IMR-90 (cell line): Measurements from ENCODE around the gene ENTREP3. TPM values are rescaled to one million over a fixed set of nuclear protein-coding genes. Genes with fewer than 3 reads are reported as not detected.
A peak's percentile ranks its signal among the peaks of the same experiment; 100 is the strongest.

Experiments
- ATAC-seq: fragments of 200-7000 bp; cut with Tn5 transposase; 2 replicates; pipeline ENCODE4 v1.9.1; 2020; ENCODE audit warnings: low read depth, mild to moderate bottlenecking, moderate library complexity
- BruUV-seq: library from RNA; stranded (reverse); fragments of 400-500 nt; replicated peaks from 2 replicates; lab custom pipeline; 2021; lab: Mats Ljungman, UMichigan
- CTCF ChIA-PET: fragments of 300-600 bp; formaldehyde crosslinking; extraction: SDS; loops from one replicate; lab custom pipeline; 2021; ENCODE audit warnings: antibody characterized with exemption; lab: Yijun Ruan, JAX
- POLR2A ChIA-PET: fragments of 300-600 bp; sonication (Branson Sonifier 250); formaldehyde crosslinking; loops from one replicate; lab custom pipeline; 2022; ENCODE audit warnings: antibody characterized with exemption; ENCODE audit not compliant: unreplicated experiment; lab: Charles Lee
- DNase-seq: peaks from one replicate; pipeline ENCODE4 v3.0.0; 2013
- H2AFZ ChIP-seq: replicated peaks from 2 replicates; pipeline ENCODE3; 2013; ENCODE audit warnings: low read length, mild to moderate bottlenecking; ENCODE audit not compliant: poor library complexity
- H2AK5ac ChIP-seq: 2 replicates; pipeline ENCODE4 v1.6.1; 2013; ENCODE audit warnings: low read depth, low read length, inconsistent platforms
- H2AK9ac ChIP-seq: replicated peaks from 2 replicates; pipeline ENCODE3; 2013; ENCODE audit warnings: mild to moderate bottlenecking, low read depth, low read length, moderate library complexity; ENCODE audit not compliant: poor library complexity
- H2BK120ac ChIP-seq: 2 replicates; pipeline ENCODE4 v1.6.1; 2013; ENCODE audit warnings: low read depth, low read length, inconsistent platforms
- H2BK15ac ChIP-seq: 3 replicates; pipeline ENCODE4 v1.6.1; 2013; ENCODE audit warnings: low read depth, low read length, inconsistent platforms
- H2BK20ac ChIP-seq: 2 replicates; pipeline ENCODE4 v1.6.1; 2013; ENCODE audit warnings: low read depth, mild to moderate bottlenecking, inconsistent platforms, low read length, moderate library complexity
- H2BK5ac ChIP-seq: 2 replicates; pipeline ENCODE4 v1.6.1; 2013; ENCODE audit warnings: mild to moderate bottlenecking, low read depth, low read length, inconsistent platforms; ENCODE audit not compliant: poor library complexity, severe bottlenecking
- H3K14ac ChIP-seq: replicated peaks from 2 replicates; pipeline ENCODE4 v1.6.1; 2013; ENCODE audit warnings: low read depth, low read length, inconsistent platforms
- H3K18ac ChIP-seq: 2 replicates; pipeline ENCODE4 v1.6.1; 2013; ENCODE audit warnings: low read depth, low read length, control low read depth
- H3K23ac ChIP-seq: 2 replicates; pipeline ENCODE4 v1.6.1; 2013; ENCODE audit warnings: low read depth, low read length, inconsistent platforms
- H3K27ac ChIP-seq: 2 replicates; pipeline ENCODE4 v1.5.1; 2013; ENCODE audit warnings: mild to moderate bottlenecking, control low read depth, low read length; ENCODE audit not compliant: insufficient read depth
- H3K27me3 ChIP-seq: 2 replicates; pipeline ENCODE4 v1.6.1; 2013; ENCODE audit warnings: low read length; ENCODE audit not compliant: control insufficient read depth, insufficient read depth
- H3K36me3 ChIP-seq: 2 replicates; pipeline ENCODE4 v1.6.1; 2013; ENCODE audit warnings: low read length, mixed read lengths; ENCODE audit not compliant: control insufficient read depth, insufficient read depth
- H3K4ac ChIP-seq: 2 replicates; pipeline ENCODE4 v1.6.1; 2013; ENCODE audit warnings: low read depth, low read length, inconsistent platforms
- H3K4me1 ChIP-seq: 2 replicates; pipeline ENCODE4 v1.6.1; 2013; ENCODE audit warnings: low read length, mixed read lengths; ENCODE audit not compliant: control insufficient read depth, insufficient read depth
- H3K4me2 ChIP-seq: 2 replicates; pipeline ENCODE4 v1.6.1; 2013; ENCODE audit warnings: low read depth, mild to moderate bottlenecking, control low read depth, low read length, moderate library complexity
- H3K4me3 ChIP-seq: 2 replicates; pipeline ENCODE4 v1.5.1; 2013; ENCODE audit warnings: low read depth, mild to moderate bottlenecking, control low read depth, low read length, moderate library complexity; ENCODE audit not compliant: insufficient read depth
- H3K56ac ChIP-seq: 2 replicates; pipeline ENCODE4 v1.6.1; 2013; ENCODE audit warnings: low read length, inconsistent platforms; ENCODE audit not compliant: insufficient read depth; ENCODE audit errors: extremely low read depth
- H3K79me1 ChIP-seq, 2 experiments: 2 replicates each; pipeline ENCODE4 v1.6.1; 2013; ENCODE audit warnings: low read length in 2 of 2, inconsistent platforms in 1 of 2, low read depth in 1 of 2
- H3K9ac ChIP-seq: 2 replicates; pipeline ENCODE4 v1.6.1; 2013; ENCODE audit warnings: low read depth, low read length, control low read depth
- H3K9me1 ChIP-seq: 2 replicates; pipeline ENCODE4 v1.6.1; 2013; ENCODE audit warnings: low read length, inconsistent platforms; ENCODE audit not compliant: insufficient read depth
- H3K9me3 ChIP-seq: 2 replicates; pipeline ENCODE4 v1.6.1; 2013; ENCODE audit warnings: low read length; ENCODE audit not compliant: control insufficient read depth, insufficient read depth
- H4K20me1 ChIP-seq: 2 replicates; pipeline ENCODE4 v1.6.1; 2013; ENCODE audit warnings: low read length, inconsistent platforms; ENCODE audit not compliant: insufficient read depth
- H4K5ac ChIP-seq: 2 replicates; pipeline ENCODE4 v1.6.1; 2013; ENCODE audit warnings: mild to moderate bottlenecking, low read depth, low read length, control low read depth
- H4K8ac ChIP-seq, 2 experiments: 2 replicates each; pipeline ENCODE4 v1.6.1; 2013; ENCODE audit warnings: low read depth in 2 of 2, low read length in 2 of 2, control low read depth in 1 of 2, inconsistent platforms in 1 of 2
- H4K91ac ChIP-seq: 2 replicates; pipeline ENCODE4 v1.6.1; 2013; ENCODE audit warnings: low read depth, low read length, inconsistent platforms; ENCODE audit not compliant: insufficient read depth
- CEBPB ChIP-seq: IDR thresholded peaks from 2 replicates; pipeline ENCODE4 v1.6.1; 2012; ENCODE audit warnings: low read depth, low read length, improper control_type of control experiment
- CHD1 ChIP-seq: IDR thresholded peaks from 2 replicates; pipeline ENCODE4 v1.6.1; 2012; ENCODE audit warnings: low read depth, low read length, improper control_type of control experiment
- FOS ChIP-seq: fragments of 150-350 bp; IDR thresholded peaks from 2 replicates; pipeline ENCODE4 v1.6.1; 2016; ENCODE audit warnings: low read depth, low read length
- MAFK ChIP-seq: IDR thresholded peaks from 2 replicates; pipeline ENCODE4 v1.6.1; 2012; ENCODE audit warnings: low read depth, low read length, improper control_type of control experiment
- MAZ ChIP-seq: IDR thresholded peaks from 2 replicates; pipeline ENCODE4 v1.6.1; 2012; ENCODE audit warnings: low read depth, mild to moderate bottlenecking, low read length, improper control_type of control experiment, moderate library complexity, borderline replicate concordance
- NFE2L2 ChIP-seq: fragments of 150-350 bp; IDR thresholded peaks from 2 replicates; pipeline ENCODE4 v1.6.1; 2016; ENCODE audit warnings: low read depth, mild to moderate bottlenecking, low read length
- RAD21 ChIP-seq: IDR thresholded peaks from 2 replicates; pipeline ENCODE4 v1.6.1; 2012; ENCODE audit warnings: low read length, improper control_type of control experiment
- RFX5 ChIP-seq: IDR thresholded peaks from 2 replicates; pipeline ENCODE4 v1.8.0; 2012; ENCODE audit warnings: low read depth, mild to moderate bottlenecking, low read length, moderate library complexity
- SMC3 ChIP-seq: fragments of 150-350 bp; IDR thresholded peaks from 2 replicates; pipeline ENCODE4 v1.6.1; 2016; ENCODE audit warnings: low read depth, mild to moderate bottlenecking, antibody characterized with exemption, low read length, moderate library complexity
- USF2 ChIP-seq: fragments of 150-350 bp; IDR thresholded peaks from 2 replicates; pipeline ENCODE4 v1.6.1; 2017; ENCODE audit warnings: mild to moderate bottlenecking, antibody characterized with exemption, low read length, low read depth
- WGBS, 2 experiments: methylation state at CpG; one replicate each; pipeline versions ENCODE4 v1.1.5 to v1.1.7; 2013; ENCODE audit warnings: missing lambda C conversion rate in 2 of 2; ENCODE audit not compliant: insufficient read length in 1 of 2; ENCODE audit errors: extremely low coverage in 2 of 2; 5-methylcytosine and 5-hydroxymethylcytosine counted together
- dilution Hi-C: fragments of 300-500 bp; cut with HindIII; formaldehyde crosslinking; loops from one replicate; pipeline ENCODE4 v1.14.3; 2018; ENCODE audit warnings: low sequenced_read_pairs; ENCODE audit not compliant: unreplicated experiment
- in situ Hi-C: fragments of 300-500 bp; cut with MboI; formaldehyde crosslinking; loops from 3 replicates; pipeline ENCODE4 v1.14.3; 2019; ENCODE audit warnings: low sequenced_read_pairs, inconsistent platforms, mixed read lengths
- intact Hi-C: fragments of 100-400 bp; cut with micrococcal nuclease; formaldehyde crosslinking; loops from 2 replicates; pipeline ENCODE4 v1.10.0; 2022
- polyA plus RNA-seq, 3 experiments: library from polyadenylated mRNA; depleted of rRNA; stranded (reverse); fragments of >200 nt; gene quantifications; 2 replicates each; pipeline ENCODE4 v1.2.3, GENCODE V29; 2012; ENCODE audit warnings: low replicate concordance in 1 of 3
- total RNA-seq: library from RNA; depleted of rRNA; stranded (reverse); fragments of >200 nt; gene quantifications from 2 replicates; pipeline ENCODE4 v1.2.3, GENCODE V29; 2012
- TF ChIP-seq, protein P1 (sequence below): conservative IDR thresholded peaks from 2 replicates; pipeline ENCODE4 v1.5.1; 2012; ENCODE audit warnings: mild to moderate bottlenecking, low read depth, low read length, improper control_type of control experiment
- TF ChIP-seq, protein P2 (sequence below): fragments of 150-350 bp; IDR thresholded peaks from 2 replicates; pipeline ENCODE4 v1.6.1; 2016; ENCODE audit warnings: low read depth, mild to moderate bottlenecking, low read length, moderate library complexity, borderline replicate concordance

The ENTREP3 gene
- total and polyA plus RNA-seq, 2 of the 4 experiments (the other 2 are of a cell fraction), result 1.4 to 23.8 TPM

- Histone ChIP-seq H2AK9ac (peak overlapping the region; percentile 96), H3K27me3 (no peaks in the 10 kb centered on the region), H4K8ac (peak overlapping the region; percentile 93 to 98), H3K4me1 (peaks cover 6% of the 10 kb centered on the region; the same call in 1 of the 2 replicates), H3K4ac (peak overlapping the region; percentile 96), H3K14ac (peak overlapping the region; percentile 92), H3K4me3 (peak overlapping the region; percentile 53), H2BK15ac (peak overlapping the region; percentile 95; the same call in 2 of the 3 replicates), H3K18ac (peak overlapping the region; percentile 30), H3K79me1 (peaks cover 4 to 37% of the 10 kb centered on the region in 2 experiments; a peak in 3 of 4 replicates), H3K36me3 (peaks cover 13% of the 10 kb centered on the region), H3K4me2 (peak overlapping the region; percentile 91), H2BK20ac (peak overlapping the region; percentile 70), H3K23ac (peak overlapping the region; percentile 90), H3K27ac (peak overlapping the region; percentile 80), H2BK120ac (peak overlapping the region; percentile 80), H3K9me1 (peaks cover 6% of the 10 kb centered on the region), H3K9me3 (no peaks in the 10 kb centered on the region), H4K5ac (peak overlapping the region; percentile 41), H3K9ac (peak overlapping the region; percentile 68), H3K56ac (peak overlapping the region; percentile 87), H2AK5ac (peak overlapping the region; percentile 87), H2AFZ (peak overlapping the region; percentile 96), H2BK5ac (peak overlapping the region; percentile 77), H4K20me1 (no peaks in the 10 kb centered on the region), H4K91ac (peak overlapping the region; percentile 92)
- in situ Hi-C loops, result no loop called here
- intact Hi-C loops, result loop anchor here (1.0 kb wide), 1 partner anchor 37 kb away; the partner anchor contains the start of gene THBS3
- ATAC-seq (peak; percentile 95), DNase-seq (peak; percentile 100)
- WGBS, 2 experiments, result 0% methylated on average over 24 of the region's 53 CpGs; no CpG with 5 or more reads in 1 of the 2 experiments
- dilution Hi-C loops, result no loop called here
- no TSS peak for BruUV-seq
- CTCF ChIA-PET, result interaction anchor here (0.9 kb wide), 1 partner anchor 37 kb away, joined by 3 read pairs; no protein-coding TSS in a partner anchor
- POLR2A ChIA-PET, result interaction anchor here (0.5 to 0.6 kb wide), 2 partner anchors 11 to 79 kb away, joined by 5 to 6 read pairs; partner anchors contain the start of gene ENTREP3
- TF ChIP-seq CEBPB, result no peak
- peak; percentile 50 for TF ChIP-seq USF2
- TF ChIP-seq RAD21, result peak; percentile 32
- no peak for TF ChIP-seq MAFK
- TF ChIP-seq FOS, result 0 out of 2 replicates have a peak, but pooled peaks have one; percentile 27
- TF ChIP-seq, protein P1, sequence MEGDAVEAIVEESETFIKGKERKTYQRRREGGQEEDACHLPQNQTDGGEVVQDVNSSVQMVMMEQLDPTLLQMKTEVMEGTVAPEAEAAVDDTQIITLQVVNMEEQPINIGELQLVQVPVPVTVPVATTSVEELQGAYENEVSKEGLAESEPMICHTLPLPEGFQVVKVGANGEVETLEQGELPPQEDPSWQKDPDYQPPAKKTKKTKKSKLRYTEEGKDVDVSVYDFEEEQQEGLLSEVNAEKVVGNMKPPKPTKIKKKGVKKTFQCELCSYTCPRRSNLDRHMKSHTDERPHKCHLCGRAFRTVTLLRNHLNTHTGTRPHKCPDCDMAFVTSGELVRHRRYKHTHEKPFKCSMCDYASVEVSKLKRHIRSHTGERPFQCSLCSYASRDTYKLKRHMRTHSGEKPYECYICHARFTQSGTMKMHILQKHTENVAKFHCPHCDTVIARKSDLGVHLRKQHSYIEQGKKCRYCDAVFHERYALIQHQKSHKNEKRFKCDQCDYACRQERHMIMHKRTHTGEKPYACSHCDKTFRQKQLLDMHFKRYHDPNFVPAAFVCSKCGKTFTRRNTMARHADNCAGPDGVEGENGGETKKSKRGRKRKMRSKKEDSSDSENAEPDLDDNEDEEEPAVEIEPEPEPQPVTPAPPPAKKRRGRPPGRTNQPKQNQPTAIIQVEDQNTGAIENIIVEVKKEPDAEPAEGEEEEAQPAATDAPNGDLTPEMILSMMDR, result peak; percentile 56
- TF ChIP-seq MAZ, result peak; percentile 73; the same call in 1 of the 2 replicates
- TF ChIP-seq NFE2L2, result no peak
- TF ChIP-seq SMC3, result 0 out of 2 replicates have a peak, but pooled peaks have one; percentile 25
- TF ChIP-seq, protein P2, sequence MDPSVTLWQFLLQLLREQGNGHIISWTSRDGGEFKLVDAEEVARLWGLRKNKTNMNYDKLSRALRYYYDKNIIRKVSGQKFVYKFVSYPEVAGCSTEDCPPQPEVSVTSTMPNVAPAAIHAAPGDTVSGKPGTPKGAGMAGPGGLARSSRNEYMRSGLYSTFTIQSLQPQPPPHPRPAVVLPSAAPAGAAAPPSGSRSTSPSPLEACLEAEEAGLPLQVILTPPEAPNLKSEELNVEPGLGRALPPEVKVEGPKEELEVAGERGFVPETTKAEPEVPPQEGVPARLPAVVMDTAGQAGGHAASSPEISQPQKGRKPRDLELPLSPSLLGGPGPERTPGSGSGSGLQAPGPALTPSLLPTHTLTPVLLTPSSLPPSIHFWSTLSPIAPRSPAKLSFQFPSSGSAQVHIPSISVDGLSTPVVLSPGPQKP, result no peak
- TF ChIP-seq CHD1, result peak; percentile 80; the same call in 1 of the 2 replicates
- 0 out of 2 replicates have a peak, but pooled peaks have one; percentile 8 for TF ChIP-seq RFX5
Measured at GRCh38 chr1:155244368-155245162, 10.7 kb downstream of the ENTREP3 start.
